Measurements from ENCODE around the gene SLC43A2. TPM values are rescaled to one million over a fixed set of nuclear protein-coding genes. Genes with fewer than 3 reads are reported as not detected.

SLC43A2 gene
- total and polyA plus RNA-seq, 2 of the 13 experiments (the other 11 are each of a cell fraction or from before 2014, with no cell fraction given): 7.3 to 20.0 TPM

- TF ChIP-seq ZNF24 (IDR thresholded peaks at IDR 0.05): no peak
- TF ChIP-seq CREB1 (IDR thresholded peaks at IDR 0.05): no peak
- TF ChIP-seq CREB1 (CRISPR knock-in tag; IDR thresholded peaks at IDR 0.05): no peak
- no peak for TF ChIP-seq ATRX (CRISPR knock-in tag; IDR thresholded peaks at IDR 0.05; ENCODE audit: borderline replicate concordance)
- no peak for TF ChIP-seq ZNF317 (CRISPR knock-in tag; IDR thresholded peaks at IDR 0.05)
- TF ChIP-seq, protein P1, sequence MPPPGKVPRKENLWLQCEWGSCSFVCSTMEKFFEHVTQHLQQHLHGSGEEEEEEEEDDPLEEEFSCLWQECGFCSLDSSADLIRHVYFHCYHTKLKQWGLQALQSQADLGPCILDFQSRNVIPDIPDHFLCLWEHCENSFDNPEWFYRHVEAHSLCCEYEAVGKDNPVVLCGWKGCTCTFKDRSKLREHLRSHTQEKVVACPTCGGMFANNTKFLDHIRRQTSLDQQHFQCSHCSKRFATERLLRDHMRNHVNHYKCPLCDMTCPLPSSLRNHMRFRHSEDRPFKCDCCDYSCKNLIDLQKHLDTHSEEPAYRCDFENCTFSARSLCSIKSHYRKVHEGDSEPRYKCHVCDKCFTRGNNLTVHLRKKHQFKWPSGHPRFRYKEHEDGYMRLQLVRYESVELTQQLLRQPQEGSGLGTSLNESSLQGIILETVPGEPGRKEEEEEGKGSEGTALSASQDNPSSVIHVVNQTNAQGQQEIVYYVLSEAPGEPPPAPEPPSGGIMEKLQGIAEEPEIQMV (CRISPR knock-in tag; IDR thresholded peaks at IDR 0.05; ENCODE audit: low read depth): no peak
- TF ChIP-seq FOXC1 (CRISPR knock-in tag; IDR thresholded peaks at IDR 0.05; ENCODE audit: borderline replicate concordance): 0 out of 2 replicates have a peak, but pooled peaks have one; percentile 29
- TF ChIP-seq, protein P2, sequence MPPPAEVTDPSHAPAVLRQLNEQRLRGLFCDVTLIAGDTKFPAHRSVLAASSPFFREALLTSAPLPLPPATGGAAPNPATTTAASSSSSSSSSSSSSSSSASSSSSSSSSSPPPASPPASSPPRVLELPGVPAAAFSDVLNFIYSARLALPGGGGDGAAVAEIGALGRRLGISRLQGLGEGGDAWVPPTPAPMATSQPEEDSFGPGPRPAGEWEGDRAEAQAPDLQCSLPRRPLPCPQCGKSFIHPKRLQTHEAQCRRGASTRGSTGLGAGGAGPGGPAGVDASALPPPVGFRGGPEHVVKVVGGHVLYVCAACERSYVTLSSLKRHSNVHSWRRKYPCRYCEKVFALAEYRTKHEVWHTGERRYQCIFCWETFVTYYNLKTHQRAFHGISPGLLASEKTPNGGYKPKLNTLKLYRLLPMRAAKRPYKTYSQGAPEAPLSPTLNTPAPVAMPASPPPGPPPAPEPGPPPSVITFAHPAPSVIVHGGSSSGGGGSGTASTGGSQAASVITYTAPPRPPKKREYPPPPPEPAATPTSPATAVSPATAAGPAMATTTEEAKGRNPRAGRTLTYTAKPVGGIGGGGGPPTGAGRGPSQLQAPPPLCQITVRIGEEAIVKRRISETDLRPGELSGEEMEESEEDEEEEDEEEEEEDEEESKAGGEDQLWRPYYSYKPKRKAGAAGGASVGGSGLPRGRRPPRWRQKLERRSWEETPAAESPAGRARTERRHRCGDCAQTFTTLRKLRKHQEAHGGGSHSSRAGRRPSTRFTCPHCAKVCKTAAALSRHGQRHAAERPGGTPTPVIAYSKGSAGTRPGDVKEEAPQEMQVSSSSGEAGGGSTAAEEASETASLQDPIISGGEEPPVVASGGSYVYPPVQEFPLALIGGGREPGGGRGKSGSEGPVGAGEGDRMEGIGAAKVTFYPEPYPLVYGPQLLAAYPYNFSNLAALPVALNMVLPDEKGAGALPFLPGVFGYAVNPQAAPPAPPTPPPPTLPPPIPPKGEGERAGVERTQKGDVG (CRISPR knock-in tag; IDR thresholded peaks at IDR 0.05; ENCODE audit: borderline replicate concordance): 0 out of 2 replicates have a peak, but pooled peaks have one; percentile 23
- no peak for TF ChIP-seq ZBTB1 (CRISPR knock-in tag; IDR thresholded peaks at IDR 0.05; ENCODE audit: borderline replicate concordance)
- no peak for TF ChIP-seq YEATS4 (CRISPR knock-in tag; IDR thresholded peaks at IDR 0.05; ENCODE audit: borderline replicate concordance)
- no peak for TF ChIP-seq PHF5A (CRISPR knock-in tag; IDR thresholded peaks at IDR 0.05; ENCODE audit: low read depth, unreplicated experiment)
- TF ChIP-seq, protein P3, sequence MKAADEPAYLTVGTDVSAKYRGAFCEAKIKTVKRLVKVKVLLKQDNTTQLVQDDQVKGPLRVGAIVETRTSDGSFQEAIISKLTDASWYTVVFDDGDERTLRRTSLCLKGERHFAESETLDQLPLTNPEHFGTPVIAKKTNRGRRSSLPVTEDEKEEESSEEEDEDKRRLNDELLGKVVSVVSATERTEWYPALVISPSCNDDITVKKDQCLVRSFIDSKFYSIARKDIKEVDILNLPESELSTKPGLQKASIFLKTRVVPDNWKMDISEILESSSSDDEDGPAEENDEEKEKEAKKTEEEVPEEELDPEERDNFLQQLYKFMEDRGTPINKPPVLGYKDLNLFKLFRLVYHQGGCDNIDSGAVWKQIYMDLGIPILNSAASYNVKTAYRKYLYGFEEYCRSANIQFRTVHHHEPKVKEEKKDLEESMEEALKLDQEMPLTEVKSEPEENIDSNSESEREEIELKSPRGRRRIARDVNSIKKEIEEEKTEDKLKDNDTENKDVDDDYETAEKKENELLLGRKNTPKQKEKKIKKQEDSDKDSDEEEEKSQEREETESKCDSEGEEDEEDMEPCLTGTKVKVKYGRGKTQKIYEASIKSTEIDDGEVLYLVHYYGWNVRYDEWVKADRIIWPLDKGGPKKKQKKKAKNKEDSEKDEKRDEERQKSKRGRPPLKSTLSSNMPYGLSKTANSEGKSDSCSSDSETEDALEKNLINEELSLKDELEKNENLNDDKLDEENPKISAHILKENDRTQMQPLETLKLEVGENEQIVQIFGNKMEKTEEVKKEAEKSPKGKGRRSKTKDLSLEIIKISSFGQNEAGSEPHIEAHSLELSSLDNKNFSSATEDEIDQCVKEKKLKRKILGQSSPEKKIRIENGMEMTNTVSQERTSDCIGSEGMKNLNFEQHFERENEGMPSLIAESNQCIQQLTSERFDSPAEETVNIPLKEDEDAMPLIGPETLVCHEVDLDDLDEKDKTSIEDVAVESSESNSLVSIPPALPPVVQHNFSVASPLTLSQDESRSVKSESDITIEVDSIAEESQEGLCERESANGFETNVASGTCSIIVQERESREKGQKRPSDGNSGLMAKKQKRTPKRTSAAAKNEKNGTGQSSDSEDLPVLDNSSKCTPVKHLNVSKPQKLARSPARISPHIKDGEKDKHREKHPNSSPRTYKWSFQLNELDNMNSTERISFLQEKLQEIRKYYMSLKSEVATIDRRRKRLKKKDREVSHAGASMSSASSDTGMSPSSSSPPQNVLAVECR (CRISPR knock-in tag; IDR thresholded peaks at IDR 0.05; ENCODE audit: borderline replicate concordance): 0 out of 2 replicates have a peak, but pooled peaks have one; percentile 11
Measured at GRCh38 chr17:1607971-1608320, 20.7 kb downstream of the SLC43A2 start (continued).

Data from HepG2 (cell line).